ENCODE results near the gene BLVRA. TPM values are rescaled to one million over a fixed set of nuclear protein-coding genes. Genes with fewer than 3 reads are reported as not detected.

BLVRA gene
- total and polyA plus RNA-seq, 7 donors, result 22.9 to 105 (median 60.4) TPM

- no peak for DNase-seq
- Histone ChIP-seq H3K36me3 (no peaks in the 10 kb centered on the region), H3K27me3 (no peaks in the 10 kb centered on the region), H3K27ac (no peak overlapping the region), H3K9me3 (no peaks in the 10 kb centered on the region), H3K4me3 (no peak overlapping the region), H3K4me1 (peaks cover 0 to 38% (median 22%) of the 10 kb centered on the region in 4 donors)
- TF ChIP-seq EP300 (IDR thresholded peaks at IDR 0.05) (no peak), POLR2AphosphoS5 (IDR thresholded peaks at IDR 0.05) (no peak), POLR2A (IDR thresholded peaks at IDR 0.05) (no peak), CTCF (IDR thresholded peaks at IDR 0.05) (no peak)
- intact Hi-C loops (cut with DNase I), result no loop called here
Observed at GRCh38 chr7:43723007-43723341, 35.5 kb upstream of the BLVRA start.

GRCh38 chr7:43725251-43725650 lies 33.2 kb upstream of the BLVRA start:
- Histone ChIP-seq H3K36me3 (no peaks in the 10 kb centered on the region), H3K4me1 (peaks cover 0 to 45% (median 35%) of the 10 kb centered on the region in 4 donors), H3K27me3 (no peaks in the 10 kb centered on the region), H3K27ac (peak overlapping the region in 2 of 4 donors; percentile 33 to 35), H3K4me3 (no peak overlapping the region), H3K9me3 (no peaks in the 10 kb centered on the region)
- no peak for DNase-seq
- TF ChIP-seq CTCF (IDR thresholded peaks at IDR 0.05) (no peak), POLR2AphosphoS5 (IDR thresholded peaks at IDR 0.05) (no peak), POLR2A (IDR thresholded peaks at IDR 0.05) (no peak), EP300 (IDR thresholded peaks at IDR 0.05) (no peak)
- WGBS, 2 donors, result 82 to 96% methylated on average over 3 of the region's 3 CpGs
- intact Hi-C loops (cut with DNase I), result no loop called here

- TF ChIP-seq POLR2AphosphoS5 (IDR thresholded peaks at IDR 0.05), result no peak
- no peak for TF ChIP-seq CTCF (IDR thresholded peaks at IDR 0.05)
- TF ChIP-seq POLR2A (IDR thresholded peaks at IDR 0.05), result no peak
- TF ChIP-seq EP300 (IDR thresholded peaks at IDR 0.05), result no peak
- no peaks in the 10 kb centered on the region for H3K27me3 ChIP-seq
- DNase-seq, result no peak
- H3K4me1 ChIP-seq, result peaks cover 0 to 40% (median 37%) of the 10 kb centered on the region in 4 donors
- intact Hi-C loops (cut with DNase I), result no loop called here
- no peak overlapping the region for H3K4me3 ChIP-seq
- H3K9me3 ChIP-seq, result no peaks in the 10 kb centered on the region
- H3K36me3 ChIP-seq, result no peaks in the 10 kb centered on the region
- 80 to 84% methylated on average over 4 of the region's 4 CpGs for WGBS, 2 donors
- no peak overlapping the region for H3K27ac ChIP-seq
Observed at GRCh38 chr7:43726466-43726865, 32.0 kb upstream of the BLVRA start.

- 89 to 93% methylated on average over 5 of the region's 5 CpGs for WGBS, 2 donors
- peaks cover 0 to 40% (median 37%) of the 10 kb centered on the region in 4 donors for H3K4me1 ChIP-seq
- no peak overlapping the region for H3K4me3 ChIP-seq
- H3K27ac ChIP-seq, result no peak overlapping the region
- intact Hi-C loops (cut with DNase I), result no loop called here
- no peaks in the 10 kb centered on the region for H3K27me3 ChIP-seq
- H3K36me3 ChIP-seq, result no peaks in the 10 kb centered on the region
- no peak for DNase-seq
- no peaks in the 10 kb centered on the region for H3K9me3 ChIP-seq
- no peak for TF ChIP-seq CTCF (IDR thresholded peaks at IDR 0.05)
- no peak for TF ChIP-seq POLR2A (IDR thresholded peaks at IDR 0.05)
- no peak for TF ChIP-seq POLR2AphosphoS5 (IDR thresholded peaks at IDR 0.05)
Observed at GRCh38 chr7:43727003-43727402, 31.5 kb upstream of the BLVRA start.

GRCh38 chr7:43727494-43727893 lies 31.0 kb upstream of the BLVRA start:
- peaks cover 0 to 40% (median 37%) of the 10 kb centered on the region in 4 donors for H3K4me1 ChIP-seq
- no peak for DNase-seq
- no peak overlapping the region for H3K27ac ChIP-seq
- intact Hi-C loops (cut with DNase I), result no loop called here
- H3K27me3 ChIP-seq, result no peaks in the 10 kb centered on the region
- H3K4me3 ChIP-seq, result no peak overlapping the region
- no peaks in the 10 kb centered on the region for H3K9me3 ChIP-seq
- no peak for TF ChIP-seq POLR2A (IDR thresholded peaks at IDR 0.05)
- TF ChIP-seq EP300 (IDR thresholded peaks at IDR 0.05), result no peak
- TF ChIP-seq CTCF (IDR thresholded peaks at IDR 0.05), result no peak
- TF ChIP-seq POLR2AphosphoS5 (IDR thresholded peaks at IDR 0.05), result no peak
- WGBS, 2 donors, result 18 to 65% methylated on average over 1 of the region's 1 CpG
- no peaks in the 10 kb centered on the region for H3K36me3 ChIP-seq
